Measurements from ENCODE around the gene TRAPPC3.

TRAPPC3 gene

GRCh38 chr1:36151134-36151844 lies 2.0 kb upstream of the TRAPPC3 start:
- no peak for DNase-seq

DNA sequence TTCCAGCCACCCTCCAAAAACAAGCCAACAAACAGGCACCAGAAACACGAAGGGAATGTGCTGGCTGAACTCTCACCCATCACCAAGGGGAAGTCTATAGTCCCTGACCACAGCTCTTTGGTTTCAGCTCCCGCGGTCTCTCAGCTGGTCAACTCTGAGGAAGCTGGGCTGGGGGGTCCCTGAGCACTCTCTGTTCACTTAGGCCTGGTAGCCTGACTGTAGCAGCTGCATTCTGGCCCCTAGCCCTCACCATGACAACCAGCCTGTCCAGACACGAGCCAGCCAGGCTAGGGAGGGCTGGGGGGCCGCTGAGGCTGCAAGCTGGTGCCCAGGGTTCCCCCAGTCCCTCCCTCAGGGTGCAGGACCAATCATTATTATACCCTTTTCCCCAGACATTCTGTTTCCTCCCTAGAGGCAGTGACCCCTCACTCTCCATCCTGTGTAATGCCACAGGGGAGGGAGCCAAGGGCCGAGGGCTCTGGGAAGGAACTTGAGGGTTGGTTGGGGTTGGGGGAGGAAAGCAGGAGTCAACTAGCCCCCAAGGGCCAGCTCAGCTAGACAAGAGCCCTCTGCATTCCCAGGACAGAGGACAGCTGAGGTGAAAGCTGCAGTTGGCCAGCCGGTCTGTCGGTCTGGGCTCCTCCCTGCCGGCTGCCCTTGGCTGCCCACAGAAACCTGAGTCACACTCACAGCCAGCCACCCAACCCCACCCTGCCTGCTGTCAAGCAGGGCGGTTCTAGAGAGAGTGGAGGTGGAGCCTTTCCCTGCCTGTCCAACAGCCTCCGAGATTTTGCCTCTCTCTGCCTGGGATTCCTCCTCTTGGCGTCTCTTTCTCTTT lies 1.2 kb upstream of the TRAPPC3 start:
- peak; percentile 82 to 93 for DNase-seq

GRCh38 chr1:36149973-36150295 lies 648 bp upstream of the TRAPPC3 start:
- no peak for DNase-seq

DNA sequence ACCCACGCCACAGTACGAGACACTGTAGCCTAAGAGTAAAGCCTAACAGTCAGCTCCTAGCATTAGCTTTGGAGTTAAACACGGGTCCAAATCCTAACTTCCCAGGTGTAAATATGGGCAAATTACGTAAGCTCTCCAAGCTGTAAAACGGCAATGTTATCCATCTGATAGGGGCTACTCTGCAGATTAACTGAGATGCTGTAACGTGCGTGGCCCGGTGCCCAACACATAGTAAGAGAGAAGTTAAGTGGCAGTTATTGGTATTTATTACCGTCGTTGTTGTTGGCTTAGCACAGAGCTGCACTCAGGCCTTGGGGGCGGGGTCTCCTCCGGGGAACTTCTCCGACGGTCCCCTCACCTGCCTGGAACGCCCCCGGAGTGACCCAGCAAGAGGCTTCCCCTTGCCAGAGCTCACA lies 457 bp downstream of the TRAPPC3 start:
- DNase-seq = no peak

DNA sequence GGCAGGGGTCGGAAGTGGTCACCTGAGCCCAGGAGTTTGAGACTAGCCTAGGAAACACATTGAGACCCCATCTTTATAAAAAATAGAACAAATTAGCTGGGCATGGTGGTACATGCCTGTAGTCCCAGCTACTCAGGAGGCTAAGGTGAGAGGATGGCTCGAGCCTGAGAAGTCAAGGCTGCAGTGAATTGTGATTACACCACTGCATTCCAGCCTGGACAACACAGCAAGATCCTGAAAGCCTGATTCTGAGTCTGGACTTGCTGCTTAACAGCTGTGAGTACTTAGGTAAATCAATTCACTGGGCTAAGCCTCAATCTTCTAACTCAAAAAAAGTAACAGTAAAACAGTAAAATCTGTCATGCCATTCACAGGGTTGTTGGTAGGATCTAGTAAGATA lies 4.9 kb downstream of the TRAPPC3 start:
- DNase-seq = no peak

- no peak for DNase-seq
Measured at GRCh38 chr1:36143424-36143823, 5.9 kb downstream of the TRAPPC3 start.

DNA sequence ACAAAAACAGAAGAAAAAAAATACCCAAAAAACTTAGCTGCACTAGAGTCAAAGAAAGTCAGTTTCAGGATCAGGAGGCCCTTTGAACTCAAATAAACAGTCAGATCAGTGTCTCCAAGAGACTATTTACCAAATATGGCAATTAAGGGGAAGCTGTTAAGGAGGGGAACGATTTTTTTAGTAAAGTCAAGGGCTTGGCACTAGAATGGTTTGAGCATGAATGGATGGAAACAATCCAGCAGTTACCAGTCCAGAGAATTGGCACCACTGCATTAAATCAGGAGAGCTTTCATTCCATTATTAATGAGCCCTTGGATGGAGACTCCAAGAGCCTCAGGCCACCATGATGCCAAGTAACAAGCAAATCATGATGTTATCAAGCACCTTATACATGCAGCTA lies 7.2 kb downstream of the TRAPPC3 start:
- DNase-seq = no peak

DNA sequence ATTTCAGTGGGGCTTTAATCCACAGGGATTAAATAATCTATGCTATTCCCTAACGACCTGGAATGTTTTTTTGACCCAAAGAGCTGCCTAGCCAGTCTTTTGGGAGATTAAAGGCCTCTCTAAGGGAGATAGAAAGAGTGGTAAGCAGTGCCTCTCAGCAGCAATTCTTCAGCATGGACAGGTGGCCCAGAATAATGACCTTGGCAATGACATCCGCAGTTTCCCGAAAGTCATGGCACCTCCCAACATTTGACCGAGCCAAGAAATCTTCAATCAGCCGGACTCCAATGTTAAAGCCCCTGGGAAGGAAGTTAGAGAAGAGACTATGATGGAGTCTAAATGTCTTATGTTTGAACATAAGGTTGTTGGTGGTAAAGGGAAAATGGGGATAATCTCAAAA lies 9.8 kb downstream of the TRAPPC3 start:
- DNase-seq = no peak

DNA sequence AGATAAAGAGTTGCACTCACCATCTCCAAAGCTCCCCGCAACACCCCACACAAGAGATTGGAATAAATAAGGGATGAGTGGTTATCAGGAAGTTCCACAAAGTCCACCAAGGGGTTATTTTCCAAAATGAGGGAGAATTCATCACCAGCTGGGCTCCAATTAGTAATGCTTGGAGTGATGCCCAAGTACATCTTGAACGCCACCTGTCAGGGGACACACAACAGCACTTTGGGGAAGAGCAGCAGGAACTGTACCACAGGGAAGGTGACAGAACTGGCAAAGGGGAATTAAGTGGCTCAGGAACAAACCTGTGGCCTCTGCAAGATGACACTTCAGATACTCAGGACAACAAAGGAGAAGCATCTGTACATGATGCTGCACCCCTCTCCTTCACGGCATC lies 11.5 kb downstream of the TRAPPC3 start:
- DNase-seq = no peak

- DNase-seq = no peak
Measured at GRCh38 chr1:36137226-36137625, 12.1 kb downstream of the TRAPPC3 start.

DNA sequence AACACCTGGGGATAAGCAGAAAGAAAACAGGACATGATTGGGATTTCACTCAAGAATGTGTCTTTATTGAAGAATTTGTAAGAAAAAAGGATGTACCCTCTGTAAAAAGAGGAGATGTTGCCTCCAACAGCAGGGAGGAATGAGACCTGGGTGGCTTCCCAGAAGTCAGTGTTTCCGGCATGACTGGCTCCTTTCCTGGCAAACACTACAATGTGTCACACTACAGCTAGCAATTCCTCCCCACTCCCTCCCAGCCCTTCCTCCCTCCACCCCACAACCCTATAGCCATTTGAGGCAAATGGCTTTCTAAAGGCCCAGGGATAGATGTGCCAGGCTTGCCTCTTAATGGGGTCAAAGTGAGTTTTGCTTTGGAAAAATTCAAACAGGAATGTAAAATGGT lies 12.8 kb downstream of the TRAPPC3 start:
- DNase-seq = no peak

- no peak for DNase-seq
Measured at GRCh38 chr1:36135796-36136195, 13.5 kb downstream of the TRAPPC3 start.

GRCh38 chr1:36135330-36135667 lies 14.0 kb downstream of the TRAPPC3 start:
- DNase-seq = no peak

DNA sequence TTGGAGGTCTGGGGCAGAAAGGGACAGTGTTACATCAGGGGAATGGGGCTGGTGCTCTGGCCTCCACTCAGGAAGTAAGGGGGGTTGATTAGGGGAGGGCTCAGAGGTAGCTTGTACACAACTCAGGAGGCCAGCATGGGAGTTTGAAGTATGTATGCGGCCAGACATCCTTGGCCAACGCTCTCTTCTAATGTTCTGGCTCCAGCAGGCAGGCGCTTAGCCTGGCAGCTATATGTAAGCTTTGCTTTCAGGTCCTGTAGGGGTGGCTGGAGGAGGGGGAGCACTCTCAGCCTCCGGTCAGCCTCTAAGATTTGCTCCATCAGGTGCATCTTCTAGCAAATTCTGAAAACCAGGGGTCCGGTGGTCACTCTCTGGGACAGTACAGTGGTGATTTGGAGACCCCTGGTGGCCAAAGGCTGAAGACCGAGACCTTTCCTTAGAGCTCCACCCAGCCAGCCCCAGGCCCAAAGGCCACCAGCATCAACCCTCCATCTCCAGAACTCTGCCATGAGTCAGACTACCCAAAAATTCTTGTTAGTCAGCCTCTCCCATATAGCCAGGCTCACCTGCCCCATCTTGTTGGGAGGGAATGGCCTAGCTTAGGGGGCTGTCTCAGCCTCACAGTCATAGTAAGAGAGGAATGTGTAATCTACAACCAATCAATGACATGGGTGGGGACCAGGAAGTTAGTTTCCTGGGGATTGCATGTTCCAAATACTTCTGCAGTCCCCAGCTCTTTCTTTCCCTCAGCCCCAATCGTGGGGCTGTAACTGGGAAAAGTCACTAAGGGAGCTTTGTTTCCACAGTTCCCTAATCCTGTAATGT lies 14.6 kb downstream of the TRAPPC3 start:
- DNase-seq = no peak

DNA sequence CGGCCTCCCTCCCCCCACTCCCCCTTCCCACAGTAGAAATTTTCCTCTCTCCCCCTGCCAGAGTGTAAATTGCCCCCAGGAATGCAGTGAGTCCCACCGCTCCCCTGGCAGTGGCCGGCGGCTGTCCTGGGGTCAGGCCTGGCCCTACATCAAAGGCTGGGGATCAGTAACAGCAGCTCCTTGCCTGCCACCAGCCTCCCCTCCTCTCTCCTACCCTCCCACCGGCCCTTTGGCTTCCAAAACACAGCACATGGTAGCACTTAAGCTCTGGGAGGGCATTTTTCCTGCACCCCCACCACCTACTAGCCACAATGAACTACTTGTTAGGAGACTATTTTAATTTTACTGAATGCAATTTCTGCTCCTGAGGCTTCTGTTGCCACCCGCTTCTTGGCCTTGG lies 15.3 kb downstream of the TRAPPC3 start:
- DNase-seq = no peak

GRCh38 chr1:36133484-36133883 lies 15.8 kb downstream of the TRAPPC3 start:
- DNase-seq = no peak

- DNase-seq = no peak
Measured at GRCh38 chr1:36132029-36132428, 17.3 kb downstream of the TRAPPC3 start.

DNA sequence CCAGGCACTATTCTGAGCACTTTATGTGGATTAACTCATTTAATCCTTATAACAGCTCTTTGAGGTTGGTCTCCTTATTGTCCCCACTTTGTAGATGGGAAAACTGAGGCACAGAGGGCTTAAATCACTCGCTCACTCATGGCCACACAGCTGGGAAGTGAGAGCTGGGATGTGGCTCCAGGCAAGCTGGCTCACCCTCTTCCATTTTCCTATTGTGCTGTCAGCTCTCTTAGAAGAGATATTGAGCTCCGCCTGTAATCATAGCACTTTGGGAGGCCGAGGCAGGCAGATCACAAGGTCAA lies 20.4 kb downstream of the TRAPPC3 start:
- DNase-seq = no peak

DNA sequence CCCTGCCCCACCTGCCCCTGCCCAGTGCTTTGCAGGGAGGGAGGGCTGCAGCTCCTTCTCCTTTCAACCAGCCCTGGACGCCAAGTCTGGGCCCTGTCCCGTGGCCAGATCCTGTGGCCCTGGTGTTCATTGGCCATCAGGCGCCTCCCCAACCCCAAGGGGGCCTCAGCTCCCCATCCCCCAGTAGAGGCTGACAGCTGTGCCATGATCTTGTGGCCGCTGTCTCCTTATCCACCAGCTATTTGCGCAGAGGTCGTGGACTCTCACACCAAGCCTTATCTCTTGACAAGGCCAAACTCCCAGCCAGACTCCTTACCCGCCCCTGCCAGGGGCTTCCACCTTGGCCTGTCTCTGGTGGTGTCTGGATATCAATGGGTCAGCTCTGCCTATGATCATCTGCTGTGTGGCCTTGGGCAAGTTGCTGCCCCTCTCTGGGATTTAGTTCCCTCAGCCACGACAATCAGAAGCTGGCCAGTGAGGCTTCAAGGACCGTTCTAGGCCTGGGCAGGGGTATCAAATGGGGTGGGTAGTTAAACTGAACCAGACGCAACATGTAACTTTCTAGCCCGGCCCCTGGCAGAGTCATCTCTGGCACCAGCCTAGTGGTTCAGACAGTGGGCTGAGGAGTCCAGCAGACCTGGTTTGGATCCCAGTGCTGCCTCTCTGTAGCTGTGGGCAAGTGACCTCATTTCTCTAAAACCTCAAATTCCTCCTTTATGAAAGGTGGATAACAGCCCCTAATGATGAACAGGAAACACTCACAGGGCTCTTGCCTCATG lies 21.0 kb downstream of the TRAPPC3 start:
- DNase-seq = no peak

GRCh38 chr1:36126797-36127500 lies 22.3 kb downstream of the TRAPPC3 start:
- DNase-seq = no peak

DNA sequence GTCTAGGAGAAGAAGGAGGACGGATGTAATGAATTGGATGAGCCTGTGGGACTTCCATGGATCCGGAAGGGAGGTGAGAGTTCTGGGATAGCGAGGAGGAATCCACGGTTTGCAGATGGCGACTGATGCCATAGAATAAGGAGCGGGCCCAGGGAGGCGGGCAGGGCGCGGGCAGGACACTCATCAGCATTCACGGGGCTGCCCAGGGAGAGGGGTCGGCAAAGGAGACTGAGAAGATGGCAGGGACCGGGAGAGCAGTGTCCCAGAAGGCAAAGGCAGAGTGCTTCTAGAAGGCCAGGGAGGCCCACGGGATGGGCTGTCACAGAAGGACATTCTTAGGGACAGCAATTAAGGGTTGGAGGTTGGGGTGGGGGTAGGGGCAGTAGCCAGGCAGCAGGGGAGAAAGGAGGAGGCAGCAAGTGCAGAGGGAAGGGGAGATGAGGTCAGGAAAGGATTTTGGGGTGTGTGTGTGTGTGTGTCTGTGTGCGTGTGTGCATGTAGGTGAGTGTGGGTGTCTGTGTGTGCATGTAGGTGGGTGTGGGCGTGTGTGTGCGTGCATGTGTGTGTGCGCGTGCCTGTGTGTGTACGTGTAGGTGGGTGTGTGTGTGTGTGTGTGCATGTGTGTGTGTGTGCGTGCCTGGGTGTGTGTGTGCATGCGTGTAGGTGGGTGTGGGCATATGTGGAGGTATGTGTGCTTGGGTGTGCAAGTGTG lies 23.1 kb downstream of the TRAPPC3 start:
- no peak for DNase-seq
